SK-N-SH (cell line): ENCODE results near the gene CTBP2. TPM values are rescaled to one million over a fixed set of nuclear protein-coding genes. Genes with fewer than 3 reads are reported as not detected.
A peak's percentile ranks its signal among the peaks of the same experiment; 100 is the strongest.

Experiments
- CTCF ChIA-PET: fragments of 300-600, 350-600 bp; formaldehyde crosslinking; extraction: SDS; loops from one replicate; lab custom pipeline; 2021; lab: Yijun Ruan, JAX
- POLR2A ChIA-PET: fragments of 350-600 bp; sonication (Branson Sonifier 250); formaldehyde crosslinking; extraction: SDS; loops from one replicate; lab custom pipeline; 2020; ENCODE audit warnings: antibody characterized with exemption, inconsistent platforms; lab: Yijun Ruan, JAX
- DNase-seq: peaks from one replicate; pipeline ENCODE4 v3.0.0; 2012
- H2AFZ ChIP-seq: fragments of 200-600 bp; sonication (generic); 2 replicates; pipeline ENCODE4 v1.8.1; 2016; ENCODE audit warnings: antibody characterized with exemption, mild to moderate bottlenecking, low read depth
- H3F3A ChIP-seq: fragments of 200-600 bp; sonication (generic); replicated peaks from 2 replicates; pipeline ENCODE3; 2016; ENCODE audit warnings: antibody characterized with exemption, mild to moderate bottlenecking; ENCODE audit not compliant: insufficient read depth
- H3K27ac ChIP-seq, 2 experiments: fragments of 200-500 bp in 1 of 2; fragments of 200-600 bp in 1 of 2; sonication (Bioruptor generic) in 1 of 2; sonication (generic), shearing (Covaris generic) in 1 of 2; 2 replicates each; pipeline versions ENCODE4 v1.5.1 to v1.6.1; 2014 to 2016; ENCODE audit warnings: low read depth in 2 of 2, inconsistent platforms in 1 of 2, low read length in 1 of 2, mild to moderate bottlenecking in 1 of 2, mixed read lengths in 1 of 2
- H3K27me3 ChIP-seq: fragments of 200-600 bp; sonication (generic), shearing (Covaris generic); 2 replicates; pipeline ENCODE4 v1.6.1; 2016; ENCODE audit warnings: mixed run types; ENCODE audit not compliant: insufficient read depth
- H3K36me3 ChIP-seq, 2 experiments: fragments of 200-500 bp in 1 of 2; fragments of 200-600 bp in 1 of 2; sonication (Bioruptor generic) in 1 of 2; sonication (generic) in 1 of 2; replicated peaks in 1 of 2; 2 replicates each; pipeline versions ENCODE3 to v1.5.1; 2014 to 2016; ENCODE audit warnings: low read length in 1 of 2, mild to moderate bottlenecking in 1 of 2; ENCODE audit not compliant: insufficient read depth in 2 of 2, control insufficient read depth in 1 of 2
- H3K4me1 ChIP-seq, 2 experiments: fragments of 200-500 bp in 1 of 2; fragments of 200-600 bp in 1 of 2; sonication (Bioruptor generic) in 1 of 2; sonication (generic), shearing (Covaris generic) in 1 of 2; 2 replicates each; pipeline versions ENCODE4 v1.5.1 to v1.6.1; 2014 to 2016; ENCODE audit warnings: low read depth in 1 of 2, low read length in 1 of 2, mixed run types in 1 of 2; ENCODE audit not compliant: insufficient read depth in 2 of 2, control insufficient read depth in 1 of 2
- H3K4me2 ChIP-seq: fragments of 200-600 bp; sonication (generic), shearing (Covaris generic); 2 replicates; pipeline ENCODE4 v1.6.1; 2017; ENCODE audit warnings: mixed run types
- H3K4me3 ChIP-seq, 2 experiments: fragments of 200-500 bp in 1 of 2; fragments of 200-600 bp in 1 of 2; sonication (Bioruptor generic) in 1 of 2; sonication (generic), shearing (Covaris generic) in 1 of 2; 2 replicates each; pipeline versions ENCODE4 v1.5.1 to v1.8.1; 2014 to 2016; ENCODE audit warnings: low read depth in 2 of 2, inconsistent platforms in 1 of 2, low read length in 1 of 2, mild to moderate bottlenecking in 1 of 2, mixed read lengths in 1 of 2, moderate library complexity in 1 of 2
- H3K79me2 ChIP-seq: fragments of 200-600 bp; sonication (generic); 2 replicates; pipeline ENCODE4 v1.8.1; 2017; ENCODE audit warnings: mild to moderate bottlenecking; ENCODE audit not compliant: insufficient read depth
- H3K9ac ChIP-seq: fragments of 200-600 bp; sonication (generic); 2 replicates; pipeline ENCODE4 v1.6.1; 2017; ENCODE audit warnings: mixed run types
- H3K9me2 ChIP-seq: fragments of 200-600 bp; sonication (generic); 2 replicates; pipeline ENCODE4 v1.6.1; 2017; ENCODE audit warnings: mixed run types
- H3K9me3 ChIP-seq: fragments of 200-600 bp; sonication (generic); 2 replicates; pipeline ENCODE4 v1.6.1; 2017; ENCODE audit warnings: mixed run types, mild to moderate bottlenecking, moderate library complexity
- H4K20me1 ChIP-seq: fragments of 200-600 bp; sonication (generic); 2 replicates; pipeline ENCODE4 v1.6.1; 2017; ENCODE audit warnings: mild to moderate bottlenecking, mixed run types; ENCODE audit not compliant: insufficient read depth
- EZH2phosphoT487 ChIP-seq: fragments of 200-600 bp; sonication (generic); IDR thresholded peaks from 2 replicates; pipeline ENCODE4 v1.6.1; 2017; ENCODE audit warnings: low read depth, mixed run types, mild to moderate bottlenecking, antibody characterized with exemption, moderate library complexity, borderline replicate concordance
- FOSL2 ChIP-seq: IDR thresholded peaks from 2 replicates; pipeline ENCODE4 v1.4.0; 2012; ENCODE audit warnings: low read depth, mild to moderate bottlenecking, moderate library complexity, borderline replicate concordance
- FOXJ3 ChIP-seq: sonication (generic); formaldehyde crosslinking; IDR thresholded peaks from 2 replicates; pipeline ENCODE4 v1.5.1; 2020; ENCODE audit warnings: mild to moderate bottlenecking, missing genetic modification reagents
- FOXM1 ChIP-seq: IDR thresholded peaks from 2 replicates; pipeline ENCODE4 v1.4.0; 2012; ENCODE audit warnings: low read depth, mild to moderate bottlenecking
- GABPA ChIP-seq: IDR thresholded peaks from 2 replicates; pipeline ENCODE4 v1.4.0; 2012; ENCODE audit warnings: low read depth, mild to moderate bottlenecking
- MEF2A ChIP-seq: IDR thresholded peaks from 2 replicates; pipeline ENCODE4 v1.4.0; 2012; ENCODE audit warnings: low read depth, borderline replicate concordance
- MXI1 ChIP-seq: IDR thresholded peaks from 2 replicates; pipeline ENCODE4 v1.6.1; 2012; ENCODE audit warnings: mild to moderate bottlenecking, low read depth, low read length, improper control_type of control experiment
- NFIC ChIP-seq: IDR thresholded peaks from 2 replicates; pipeline ENCODE4 v1.4.0; 2012; ENCODE audit warnings: borderline replicate concordance
- NRF1 ChIP-seq: IDR thresholded peaks from 2 replicates; pipeline ENCODE4 v1.6.1; 2012; ENCODE audit warnings: low read depth, mild to moderate bottlenecking, low read length
- POLR2AphosphoS5 ChIP-seq: IDR thresholded peaks from 2 replicates; pipeline ENCODE4 v1.6.1; 2012; ENCODE audit warnings: low read depth, low read length
- RCOR1 ChIP-seq: fragments of 150-350 bp; IDR thresholded peaks from 2 replicates; pipeline ENCODE4 v1.6.1; 2017; ENCODE audit warnings: antibody characterized with exemption, low read length
- RXRA ChIP-seq: IDR thresholded peaks from 2 replicates; pipeline ENCODE4 v1.4.0; 2012; ENCODE audit warnings: low read depth, mild to moderate bottlenecking, borderline replicate concordance
- TAF1 ChIP-seq: IDR thresholded peaks from 2 replicates; pipeline ENCODE4 v1.6.1; 2012; ENCODE audit warnings: low read depth, mild to moderate bottlenecking, low read length, moderate library complexity, borderline replicate concordance
- YY1 ChIP-seq: IDR thresholded peaks from 2 replicates; pipeline ENCODE4 v1.4.0; 2012; ENCODE audit warnings: low read depth, mild to moderate bottlenecking
- WGBS: methylation state at CpG from one replicate; pipeline ENCODE4 v1.1.6; 2017; ENCODE audit warnings: low lambda C conversion rate; 5-methylcytosine and 5-hydroxymethylcytosine counted together
- polyA plus RNA-seq, 3 experiments: library from polyadenylated mRNA; depleted of rRNA; stranded (reverse); fragments of >200 nt; gene quantifications; 2 replicates each; pipeline ENCODE4 v1.2.3, GENCODE V29; 2012
- TF ChIP-seq, protein P1 (sequence below): IDR thresholded peaks from 2 replicates; pipeline ENCODE4; 2012
- TF ChIP-seq, protein P2 (sequence below): fragments of 200-600 bp; sonication (generic); IDR thresholded peaks from 2 replicates; pipeline ENCODE4 v1.6.1; 2017; ENCODE audit warnings: antibody characterized with exemption, mild to moderate bottlenecking, moderate library complexity
- TF ChIP-seq, protein P3 (sequence below): IDR thresholded peaks from 2 replicates; pipeline ENCODE4 v1.4.0; 2012; ENCODE audit warnings: low read depth
- TF ChIP-seq, protein P4 (sequence below): fragments of 150-350 bp; IDR thresholded peaks from 2 replicates; pipeline ENCODE4 v1.6.1; 2017; ENCODE audit warnings: antibody characterized with exemption, low read length, low read depth, borderline replicate concordance
- TF ChIP-seq, protein P5 (sequence below): IDR thresholded peaks from 2 replicates; pipeline ENCODE4 v1.4.0; 2012; ENCODE audit warnings: low read depth, borderline replicate concordance
- TF ChIP-seq, protein P6 (sequence below): fragments of 150-350 bp; IDR thresholded peaks from 2 replicates; pipeline ENCODE4 v1.6.1; 2016; ENCODE audit warnings: mild to moderate bottlenecking, low read depth, low read length

The CTBP2 gene
- polyA plus RNA-seq, 1 of the 3 experiments (the other 2 are of a cell fraction): 69.7 TPM

DNA sequence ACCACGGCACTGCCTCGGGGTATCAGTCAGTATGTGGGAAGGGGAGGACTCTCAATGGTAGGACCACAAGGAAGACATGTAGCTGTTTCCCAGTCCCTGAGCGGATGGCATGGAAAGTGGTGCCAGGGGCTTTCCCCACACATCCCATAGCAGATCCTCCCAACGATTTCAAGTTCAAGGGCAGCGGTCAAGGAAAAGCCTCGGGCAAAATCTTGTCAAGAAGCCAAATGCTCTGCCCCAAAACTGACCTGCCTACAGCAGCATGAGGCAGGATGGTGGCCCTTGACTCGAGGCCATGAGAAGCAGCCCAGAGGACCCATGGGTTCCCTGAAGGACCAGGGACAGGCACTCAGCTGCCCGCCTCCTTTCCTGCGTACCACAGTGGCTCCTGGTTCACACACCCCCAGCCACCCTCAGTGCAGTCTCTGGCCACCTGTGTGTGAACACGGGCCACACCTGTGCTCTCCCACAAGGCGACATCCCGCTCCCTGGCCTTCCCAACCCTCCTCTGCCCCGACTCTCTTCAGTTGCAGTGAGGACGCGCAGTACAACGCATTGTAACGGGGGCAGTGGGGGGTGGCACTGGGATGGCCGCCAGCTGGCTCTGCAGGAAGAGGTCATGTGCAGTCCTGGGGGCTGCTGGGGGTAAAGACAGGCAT lies 43.6 kb downstream of the CTBP2 start:
- H3K27me3 ChIP-seq: no peaks in the 10 kb centered on the region
- ChIA-PET POLR2A (no interaction called here), CTCF (interaction anchor here (0.9 kb wide), 1 partner anchor 124 kb away, joined by 3 read pairs; no protein-coding TSS in a partner anchor)
- peaks cover 12 to 22% of the 10 kb centered on the region in 2 experiments for H3K4me1 ChIP-seq
- no peak overlapping the region for H3K4me2 ChIP-seq
- no peak for DNase-seq
- no peak for TF ChIP-seq YY1
- TF ChIP-seq RXRA: no peak
- TF ChIP-seq, protein P1, sequence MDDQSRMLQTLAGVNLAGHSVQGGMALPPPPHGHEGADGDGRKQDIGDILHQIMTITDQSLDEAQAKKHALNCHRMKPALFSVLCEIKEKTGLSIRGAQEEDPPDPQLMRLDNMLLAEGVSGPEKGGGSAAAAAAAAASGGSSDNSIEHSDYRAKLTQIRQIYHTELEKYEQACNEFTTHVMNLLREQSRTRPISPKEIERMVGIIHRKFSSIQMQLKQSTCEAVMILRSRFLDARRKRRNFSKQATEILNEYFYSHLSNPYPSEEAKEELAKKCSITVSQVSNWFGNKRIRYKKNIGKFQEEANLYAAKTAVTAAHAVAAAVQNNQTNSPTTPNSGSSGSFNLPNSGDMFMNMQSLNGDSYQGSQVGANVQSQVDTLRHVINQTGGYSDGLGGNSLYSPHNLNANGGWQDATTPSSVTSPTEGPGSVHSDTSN: no peak
- no peak for TF ChIP-seq POLR2AphosphoS5
- TF ChIP-seq, protein P2, sequence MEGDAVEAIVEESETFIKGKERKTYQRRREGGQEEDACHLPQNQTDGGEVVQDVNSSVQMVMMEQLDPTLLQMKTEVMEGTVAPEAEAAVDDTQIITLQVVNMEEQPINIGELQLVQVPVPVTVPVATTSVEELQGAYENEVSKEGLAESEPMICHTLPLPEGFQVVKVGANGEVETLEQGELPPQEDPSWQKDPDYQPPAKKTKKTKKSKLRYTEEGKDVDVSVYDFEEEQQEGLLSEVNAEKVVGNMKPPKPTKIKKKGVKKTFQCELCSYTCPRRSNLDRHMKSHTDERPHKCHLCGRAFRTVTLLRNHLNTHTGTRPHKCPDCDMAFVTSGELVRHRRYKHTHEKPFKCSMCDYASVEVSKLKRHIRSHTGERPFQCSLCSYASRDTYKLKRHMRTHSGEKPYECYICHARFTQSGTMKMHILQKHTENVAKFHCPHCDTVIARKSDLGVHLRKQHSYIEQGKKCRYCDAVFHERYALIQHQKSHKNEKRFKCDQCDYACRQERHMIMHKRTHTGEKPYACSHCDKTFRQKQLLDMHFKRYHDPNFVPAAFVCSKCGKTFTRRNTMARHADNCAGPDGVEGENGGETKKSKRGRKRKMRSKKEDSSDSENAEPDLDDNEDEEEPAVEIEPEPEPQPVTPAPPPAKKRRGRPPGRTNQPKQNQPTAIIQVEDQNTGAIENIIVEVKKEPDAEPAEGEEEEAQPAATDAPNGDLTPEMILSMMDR: no peak
- no peak for TF ChIP-seq TAF1
- TF ChIP-seq FOXJ3 (CRISPR knock-in tag): no peak
- TF ChIP-seq FOSL2: no peak
- no peak for TF ChIP-seq FOXM1
- TF ChIP-seq, protein P3, sequence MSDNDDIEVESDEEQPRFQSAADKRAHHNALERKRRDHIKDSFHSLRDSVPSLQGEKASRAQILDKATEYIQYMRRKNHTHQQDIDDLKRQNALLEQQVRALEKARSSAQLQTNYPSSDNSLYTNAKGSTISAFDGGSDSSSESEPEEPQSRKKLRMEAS: no peak
- TF ChIP-seq, protein P4, sequence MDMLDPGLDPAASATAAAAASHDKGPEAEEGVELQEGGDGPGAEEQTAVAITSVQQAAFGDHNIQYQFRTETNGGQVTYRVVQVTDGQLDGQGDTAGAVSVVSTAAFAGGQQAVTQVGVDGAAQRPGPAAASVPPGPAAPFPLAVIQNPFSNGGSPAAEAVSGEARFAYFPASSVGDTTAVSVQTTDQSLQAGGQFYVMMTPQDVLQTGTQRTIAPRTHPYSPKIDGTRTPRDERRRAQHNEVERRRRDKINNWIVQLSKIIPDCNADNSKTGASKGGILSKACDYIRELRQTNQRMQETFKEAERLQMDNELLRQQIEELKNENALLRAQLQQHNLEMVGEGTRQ: no peak
- TF ChIP-seq, protein P5, sequence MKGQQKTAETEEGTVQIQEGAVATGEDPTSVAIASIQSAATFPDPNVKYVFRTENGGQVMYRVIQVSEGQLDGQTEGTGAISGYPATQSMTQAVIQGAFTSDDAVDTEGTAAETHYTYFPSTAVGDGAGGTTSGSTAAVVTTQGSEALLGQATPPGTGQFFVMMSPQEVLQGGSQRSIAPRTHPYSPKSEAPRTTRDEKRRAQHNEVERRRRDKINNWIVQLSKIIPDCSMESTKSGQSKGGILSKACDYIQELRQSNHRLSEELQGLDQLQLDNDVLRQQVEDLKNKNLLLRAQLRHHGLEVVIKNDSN: no peak
- TF ChIP-seq NRF1: no peak
- TF ChIP-seq MXI1: no peak
- no peak for TF ChIP-seq EZH2phosphoT487
- TF ChIP-seq GABPA: no peak
- TF ChIP-seq, protein P6, sequence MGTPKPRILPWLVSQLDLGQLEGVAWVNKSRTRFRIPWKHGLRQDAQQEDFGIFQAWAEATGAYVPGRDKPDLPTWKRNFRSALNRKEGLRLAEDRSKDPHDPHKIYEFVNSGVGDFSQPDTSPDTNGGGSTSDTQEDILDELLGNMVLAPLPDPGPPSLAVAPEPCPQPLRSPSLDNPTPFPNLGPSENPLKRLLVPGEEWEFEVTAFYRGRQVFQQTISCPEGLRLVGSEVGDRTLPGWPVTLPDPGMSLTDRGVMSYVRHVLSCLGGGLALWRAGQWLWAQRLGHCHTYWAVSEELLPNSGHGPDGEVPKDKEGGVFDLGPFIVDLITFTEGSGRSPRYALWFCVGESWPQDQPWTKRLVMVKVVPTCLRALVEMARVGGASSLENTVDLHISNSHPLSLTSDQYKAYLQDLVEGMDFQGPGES: no peak
- TF ChIP-seq MEF2A: no peak
- no peak for TF ChIP-seq RCOR1
- no peak for TF ChIP-seq NFIC
- H3K9ac ChIP-seq: no peak overlapping the region
- H3K9me3 ChIP-seq: no peaks in the 10 kb centered on the region
- WGBS: 91% methylated on average over 13 of the region's 18 CpGs
- H2AFZ ChIP-seq: no peak overlapping the region
- peaks cover 96% of the 10 kb centered on the region for H4K20me1 ChIP-seq
- no peaks in the 10 kb centered on the region for H3F3A ChIP-seq
- H3K27ac ChIP-seq: peak overlapping the region in 1 of 2 experiments; percentile 5; a peak in 1 of 4 replicates
- H3K79me2 ChIP-seq: peaks cover 96% of the 10 kb centered on the region
- H3K36me3 ChIP-seq: peaks cover 0 to 8% of the 10 kb centered on the region in 2 experiments
- H3K9me2 ChIP-seq: no peaks in the 10 kb centered on the region
- no peak overlapping the region for H3K4me3 ChIP-seq
